ELR (cell line): ENCODE results near the gene EIF2D.
"Not testable (repeated sequence)": the region's sequence is repeated elsewhere in the genome, so short reads cannot be mapped to it uniquely, and the experiment has no call there.

Experiments
- DNase-seq: peaks from one replicate; pipeline ENCODE4 v3.0.0-alpha.2; 2015; ENCODE audit warnings: low read depth

The EIF2D gene

GRCh38 chr1:206635080-206635977 lies 23.1 kb upstream of the EIF2D start, which contains the start of gene DYRK3:
TSS of gene DYRK3 (plus strand) at chr1:206635536. CDS start at chr1:206635704, 168 bp downstream.
- peak; percentile 95 for DNase-seq

- DNase-seq, result peak; percentile 98
Measured at GRCh38 chr1:206634365-206635079, 22.3 kb upstream of the EIF2D start.

GRCh38 chr1:206633708-206634121 lies 21.4 kb upstream of the EIF2D start:
- DNase-seq, result peak; percentile 96

- DNase-seq, result peak; percentile 85
Measured at GRCh38 chr1:206631085-206631509, 18.8 kb upstream of the EIF2D start.

GRCh38 chr1:206628916-206629315 lies 16.7 kb upstream of the EIF2D start:
- no peak for DNase-seq

- DNase-seq, result not testable (repeated sequence)
Measured at GRCh38 chr1:206626396-206626795, 14.1 kb upstream of the EIF2D start.

GRCh38 chr1:206609229-206609991 lies 2.9 kb downstream of the EIF2D start:
- DNase-seq, result peak; percentile 6

- peak; percentile 63 for DNase-seq
Measured at GRCh38 chr1:206608108-206608698, 4.1 kb downstream of the EIF2D start.

- peak; percentile 71 for DNase-seq
Measured at GRCh38 chr1:206606867-206607266, 5.4 kb downstream of the EIF2D start.

GRCh38 chr1:206604861-206605260 lies 7.4 kb downstream of the EIF2D start:
- DNase-seq, result no peak

- no peak for DNase-seq
Measured at GRCh38 chr1:206600527-206600926, 11.7 kb downstream of the EIF2D start.

- no peak for DNase-seq
Measured at GRCh38 chr1:206596319-206596666, 16.0 kb downstream of the EIF2D start.

GRCh38 chr1:206595581-206596318 lies 16.5 kb downstream of the EIF2D start:
- no peak for DNase-seq

GRCh38 chr1:206593351-206593925 lies 18.8 kb downstream of the EIF2D start:
- no peak for DNase-seq

GRCh38 chr1:206591696-206592095 lies 20.6 kb downstream of the EIF2D start:
- DNase-seq, result no peak

- DNase-seq, result no peak
Measured at GRCh38 chr1:206591226-206591625, 21.0 kb downstream of the EIF2D start.

GRCh38 chr1:206590025-206590758 lies 22.1 kb downstream of the EIF2D start:
- peak; percentile 87 for DNase-seq

- DNase-seq, result peak; percentile 92
Measured at GRCh38 chr1:206589206-206589605, 23.1 kb downstream of the EIF2D start.

- DNase-seq, result no peak
Measured at GRCh38 chr1:206588492-206588891, 23.8 kb downstream of the EIF2D start.

- DNase-seq, result no peak
Measured at GRCh38 chr1:206587904-206588303, 24.4 kb downstream of the EIF2D start.
